ENCODE data around the gene MRPS23. TPM values are rescaled to one million over a fixed set of nuclear protein-coding genes. Genes with fewer than 3 reads are reported as not detected.

The MRPS23 gene
- total and polyA plus RNA-seq, 9 of the 15 experiments (the other 6 are each of a cell fraction or from before 2014, with no cell fraction given), result 59.1 to 298 (median 98.8) TPM

- TF ChIP-seq RREB1 (CRISPR knock-in tag; IDR thresholded peaks at IDR 0.05) (no peak), GTF2A2 (tag; IDR thresholded peaks at IDR 0.05) (no peak), PTTG1 (tag; IDR thresholded peaks at IDR 0.05; ENCODE audit: low read depth) (no peak), TEAD4 (IDR thresholded peaks at IDR 0.05; ENCODE audit: low read length) (no peak), TEAD4 (CRISPR knock-in tag; IDR thresholded peaks at IDR 0.05; ENCODE audit: borderline replicate concordance) (no peak)
Observed at GRCh38 chr17:57872536-57872935, 22.7 kb upstream of the MRPS23 start (continued).

GRCh38 chr17:57871863-57872262 lies 22.0 kb upstream of the MRPS23 start:
- peaks cover 9 to 28% of the 10 kb centered on the region in 2 experiments; a peak in 4 of 5 replicates for H3K27me3 ChIP-seq (ENCODE audit: control insufficient read depth in 2 of 2, insufficient read depth in 2 of 2, low read length in 2 of 2)
- H3K4me2 ChIP-seq (ENCODE audit: insufficient read depth, low read length), result no peak overlapping the region
- peaks cover 0 to 31% of the 10 kb centered on the region in 2 experiments; a peak in 4 of 5 replicates for H3K4me1 ChIP-seq (replicated peaks in 1 of 2; ENCODE audit: control insufficient read depth in 2 of 2, insufficient read depth in 2 of 2, low read length in 2 of 2)
- BruUV-seq (replicated peaks), result no TSS peak
- H3K9me3 ChIP-seq (replicated peaks; ENCODE audit: control insufficient read depth, insufficient read depth, low read depth, low read length), result no peaks in the 10 kb centered on the region
- no peak overlapping the region for H3K4me3 ChIP-seq
- H2AFZ ChIP-seq (ENCODE audit: low read depth, low read length), result no peak overlapping the region
- no peak for ATAC-seq
- FAIRE-seq, result no peak
- no peak for DNase-seq (ENCODE audit: extremely low read depth in 1 of 4, low spot score in 3 of 4)
- H4K20me1 ChIP-seq (replicated peaks; ENCODE audit: control insufficient read depth, insufficient read depth, low read length), result no peaks in the 10 kb centered on the region
- 27% methylated on average over 8 of the region's 8 CpGs for WGBS (ENCODE audit: insufficient coverage, low coverage, missing lambda C conversion rate)
- peaks cover 4% of the 10 kb centered on the region for H3K9me1 ChIP-seq (ENCODE audit: control insufficient read depth, insufficient read depth, low read length)
- POLR2A ChIA-PET, result interaction anchor here (0.6 to 2.6 kb wide), 2 partner anchors 11 to 62 kb away, joined by 4 to 8 read pairs; no protein-coding TSS in a partner anchor
- H3K27ac ChIP-seq (ENCODE audit: extremely low read depth, low read depth, low read length), result no peak overlapping the region
- H3K9ac ChIP-seq (ENCODE audit: insufficient read depth in 1 of 2, low read depth in 2 of 2, low read length in 2 of 2), result peak overlapping the region in 1 of 2 experiments; percentile 19; a peak in 1 of 4 replicates
- H3K79me2 ChIP-seq (ENCODE audit: control insufficient read depth, insufficient read depth, low read length), result no peaks in the 10 kb centered on the region
- CTCF ChIA-PET (ENCODE audit: low intra/inter-chr PET ratio), result no interaction called here
- in situ Hi-C loops (cut with MboI) (no loop called here), intact Hi-C loops (cut with micrococcal nuclease) (no loop called here)
- no peaks in the 10 kb centered on the region for H3K36me3 ChIP-seq (ENCODE audit: control insufficient read depth, insufficient read depth, low read length)
- TF ChIP-seq ZBTB49 (CRISPR knock-in tag; IDR thresholded peaks at IDR 0.05; ENCODE audit: borderline replicate concordance) (no peak), HINFP (tag; conservative IDR thresholded peaks at IDR 0.05; ENCODE audit: low read depth) (no peak), SRSF7 (optimal IDR thresholded peaks at IDR 0.05; ENCODE audit: low read depth, low read length) (no peak), C11orf30 (IDR thresholded peaks at IDR 0.05; ENCODE audit: low read depth) (no peak), GTF2A2 (tag; IDR thresholded peaks at IDR 0.05) (no peak), ZNF354B (CRISPR knock-in tag; IDR thresholded peaks at IDR 0.05) (no peak)

Data from K562 (cell line).